ENCODE data around the gene MINDY4. TPM values are rescaled to one million over a fixed set of nuclear protein-coding genes. Genes with fewer than 3 reads are reported as not detected.

MINDY4 gene
- total RNA-seq, 2 donors from 2014 or later = 7.5 to 8.6 TPM

DNA sequence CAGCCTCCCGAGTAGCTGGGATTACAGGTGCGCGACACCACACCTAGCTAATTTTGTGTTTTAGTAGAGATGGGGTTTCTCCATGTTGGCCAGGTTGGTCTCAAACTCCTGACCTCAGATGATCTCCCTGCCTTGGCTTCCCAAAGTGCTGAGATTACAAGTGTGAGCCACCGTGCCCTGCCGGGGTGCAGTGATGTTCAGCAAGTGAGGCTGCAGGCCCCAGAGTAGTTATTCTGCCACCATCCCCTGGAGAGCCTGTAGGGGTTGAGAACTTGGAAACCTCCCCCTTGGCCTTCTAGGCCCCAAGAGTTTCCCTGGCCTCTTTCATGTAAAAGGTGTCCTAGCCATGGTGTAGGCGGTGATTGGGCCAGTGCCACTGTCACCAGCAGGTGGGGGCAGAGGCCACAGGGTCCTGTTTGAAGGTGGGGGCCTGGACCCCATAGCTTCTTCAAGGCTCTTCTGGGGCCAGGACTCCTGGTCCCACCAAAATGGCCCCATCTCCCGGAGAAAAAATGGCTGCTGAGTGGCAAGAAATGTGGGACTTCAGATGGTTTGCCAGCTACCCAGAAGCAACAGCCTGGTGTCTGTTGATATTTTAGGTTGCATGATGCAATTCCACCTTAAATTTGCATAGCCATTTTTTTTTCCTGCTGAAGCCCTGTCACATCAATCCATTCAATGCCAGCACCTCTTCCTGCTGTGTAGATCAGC lies 44.8 kb upstream of the MINDY4 start:
- no peaks in the 10 kb centered on the region for H3K4me1 ChIP-seq

DNA sequence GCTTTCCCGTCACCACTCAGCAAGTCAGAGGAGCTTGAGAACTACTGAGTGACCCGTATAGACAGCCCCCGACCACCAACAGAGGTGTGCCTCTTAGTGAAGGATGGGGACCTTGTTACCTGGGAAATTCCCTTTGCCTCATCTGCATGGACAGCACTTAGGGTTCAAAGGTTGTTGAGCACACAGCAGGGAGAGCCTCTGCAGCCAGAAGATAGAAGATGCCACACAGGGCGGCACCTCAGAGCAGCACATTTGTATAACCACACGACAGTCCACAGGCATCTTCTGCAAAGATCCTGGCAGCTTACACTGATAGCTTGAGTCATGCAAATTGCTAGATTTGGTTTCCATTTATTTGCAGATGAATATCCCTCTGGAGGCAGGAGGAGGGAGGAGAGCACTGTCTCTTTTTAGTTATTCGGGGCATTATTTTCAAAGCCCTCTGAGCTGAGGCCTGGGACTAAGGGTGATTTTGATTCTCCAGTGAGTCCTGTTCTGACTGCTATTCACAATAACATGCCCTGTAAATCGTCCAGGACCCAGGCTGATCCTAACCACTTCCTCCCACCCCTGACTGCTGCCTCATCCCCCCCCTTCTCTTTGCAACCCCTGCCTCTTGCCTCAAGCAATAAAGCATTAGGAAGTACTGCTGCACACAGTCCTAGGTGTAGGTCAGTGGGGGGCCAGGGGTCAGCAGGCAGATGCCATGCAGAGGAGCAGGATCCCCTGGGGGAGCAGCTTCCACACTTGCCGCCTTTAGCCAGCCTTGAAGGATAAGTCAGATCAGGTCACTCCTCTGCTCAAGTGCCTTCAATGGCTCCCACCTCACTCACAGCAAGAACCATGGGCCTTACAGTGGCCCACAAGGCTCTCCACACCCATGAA lies 43.9 kb upstream of the MINDY4 start:
- WGBS, 2 donors = 68% methylated on average over 7 to 8 of the region's 8 CpGs
- intact Hi-C loops (cut with DNase I) = no loop called here

More for the DNA sequence above, 44.8 kb upstream of the MINDY4 start:
- TF ChIP-seq POLR2A (IDR thresholded peaks at IDR 0.05) = no peak
- no peak for TF ChIP-seq CTCF (IDR thresholded peaks at IDR 0.05)
- no peaks in the 10 kb centered on the region for H3K9me3 ChIP-seq
- no peak overlapping the region for H3K27ac ChIP-seq
- intact Hi-C loops (cut with DNase I) = no loop called here
- no peaks in the 10 kb centered on the region for H3K36me3 ChIP-seq (replicated peaks in 1 of 2; ENCODE audit: insufficient read depth in 1 of 2, low read depth in 2 of 2)
- no peak overlapping the region for H3K4me3 ChIP-seq
- no peak for DNase-seq
- WGBS, 2 donors = 92 to 95% methylated on average over 7 of the region's 7 CpGs
- no peak for ATAC-seq
- no peaks in the 10 kb centered on the region for H3K27me3 ChIP-seq

DNA sequence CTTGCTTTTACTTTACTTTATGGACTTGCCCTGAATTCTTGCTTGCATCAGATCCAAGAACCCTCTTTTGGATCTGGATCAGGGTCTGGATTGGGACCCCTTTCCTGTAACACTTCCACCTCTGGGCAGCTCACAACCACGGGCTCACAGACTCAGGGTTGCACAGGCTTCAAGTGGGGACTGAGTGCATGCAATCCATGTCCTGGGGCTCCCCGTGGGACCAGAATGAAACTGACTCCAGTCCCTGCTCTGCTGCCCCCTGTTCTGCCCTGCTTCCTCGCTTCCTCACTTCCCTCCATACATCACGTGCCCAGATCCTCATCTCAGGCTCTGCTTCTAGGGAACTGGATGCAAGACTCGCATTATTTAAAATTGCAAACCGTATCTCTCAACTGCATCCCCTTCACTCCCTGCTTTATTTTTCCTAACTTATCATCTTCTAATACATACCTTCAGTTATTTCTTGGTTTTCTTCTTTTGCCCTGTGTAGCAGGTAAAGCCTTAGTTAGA lies 42.6 kb upstream of the MINDY4 start:
- Histone ChIP-seq H3K9me3 (no peaks in the 10 kb centered on the region), H3K4me1 (no peaks in the 10 kb centered on the region), H3K27ac (no peak overlapping the region), H3K4me3 (no peak overlapping the region), H3K27me3 (no peaks in the 10 kb centered on the region), H3K36me3 (replicated peaks in 1 of 2; ENCODE audit: insufficient read depth in 1 of 2, low read depth in 2 of 2) (no peaks in the 10 kb centered on the region)
- intact Hi-C loops (cut with DNase I) = no loop called here
- no peak for ATAC-seq
- 82 to 85% methylated on average over 6 of the region's 6 CpGs for WGBS, 2 donors
- TF ChIP-seq CTCF (IDR thresholded peaks at IDR 0.05) = no peak
- TF ChIP-seq POLR2A (IDR thresholded peaks at IDR 0.05) = no peak
- no peak for DNase-seq

More for the DNA sequence above, 43.9 kb upstream of the MINDY4 start:
- no peaks in the 10 kb centered on the region for H3K4me1 ChIP-seq
- DNase-seq = no peak
- no peak for ATAC-seq
- no peak overlapping the region for H3K4me3 ChIP-seq
- TF ChIP-seq CTCF (IDR thresholded peaks at IDR 0.05) (no peak), POLR2A (IDR thresholded peaks at IDR 0.05) (no peak)
- no peaks in the 10 kb centered on the region for H3K9me3 ChIP-seq
- H3K27me3 ChIP-seq = no peaks in the 10 kb centered on the region
- H3K36me3 ChIP-seq (replicated peaks in 1 of 2; ENCODE audit: insufficient read depth in 1 of 2, low read depth in 2 of 2) = no peaks in the 10 kb centered on the region
- no peak overlapping the region for H3K27ac ChIP-seq

DNA sequence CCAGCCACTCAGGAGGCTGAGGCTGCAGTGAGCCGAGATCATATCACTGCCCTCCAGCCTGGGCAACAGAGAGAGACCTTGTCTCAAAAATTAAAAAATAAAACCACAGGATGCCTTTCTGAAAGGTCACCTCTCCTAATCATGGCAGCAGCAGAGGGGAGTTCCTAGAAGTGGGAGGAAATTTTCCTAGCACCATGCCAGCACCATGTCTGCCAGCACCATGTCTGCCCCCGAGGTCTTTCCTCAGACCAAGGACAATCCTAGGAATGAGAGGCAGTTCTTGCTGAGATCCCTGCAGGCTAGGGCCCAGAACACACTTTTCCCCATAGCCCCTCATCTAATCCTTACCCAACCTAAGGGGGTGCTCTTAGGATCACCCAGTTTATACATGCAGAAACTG lies 41.6 kb upstream of the MINDY4 start:
- H3K9me3 ChIP-seq = no peaks in the 10 kb centered on the region
- intact Hi-C loops (cut with DNase I) = no loop called here
- H3K4me1 ChIP-seq = no peaks in the 10 kb centered on the region
- no peaks in the 10 kb centered on the region for H3K27me3 ChIP-seq
- WGBS, 2 donors = 49 to 58% methylated on average over 2 of the region's 2 CpGs
- ATAC-seq (no peak), DNase-seq (no peak)
- H3K27ac ChIP-seq = no peak overlapping the region
- no peak overlapping the region for H3K4me3 ChIP-seq
- TF ChIP-seq POLR2A (IDR thresholded peaks at IDR 0.05) (no peak), CTCF (IDR thresholded peaks at IDR 0.05) (no peak)
- H3K36me3 ChIP-seq (replicated peaks in 1 of 2; ENCODE audit: insufficient read depth in 1 of 2, low read depth in 2 of 2) = no peaks in the 10 kb centered on the region
